ENCODE results near the gene CLSTN2. TPM values are rescaled to one million over a fixed set of nuclear protein-coding genes. Genes with fewer than 3 reads are reported as not detected.

Gene CLSTN2
- total RNA-seq, 1 donor from 2014 or later = 16.0 TPM

- Histone ChIP-seq H3K9me3 (no peaks in the 10 kb centered on the region), H3K27me3 (no peaks in the 10 kb centered on the region), H3K27ac (no peak overlapping the region), H3K4me3 (no peak overlapping the region), H3K4me1 (no peaks in the 10 kb centered on the region), H3K36me3 (no peaks in the 10 kb centered on the region)
- no peak for TF ChIP-seq POLR2A (IDR thresholded peaks at IDR 0.05)
- TF ChIP-seq CTCF (IDR thresholded peaks at IDR 0.05) = no peak
- no peak for TF ChIP-seq POLR2AphosphoS5 (IDR thresholded peaks at IDR 0.05; ENCODE audit: insufficient read depth in 1 of 2, low read depth in 1 of 2)
- intact Hi-C loops (cut with DNase I) = no loop called here
- DNase-seq (ENCODE audit: extremely low spot score in 2 of 2) = peak; percentile 55 to 60
Measured at GRCh38 chr3:139969386-139969785, 34.4 kb downstream of the CLSTN2 start.

- intact Hi-C loops (cut with DNase I) = no loop called here
- Histone ChIP-seq H3K27me3 (no peaks in the 10 kb centered on the region), H3K36me3 (no peaks in the 10 kb centered on the region), H3K4me1 (no peaks in the 10 kb centered on the region), H3K9me3 (no peaks in the 10 kb centered on the region), H3K4me3 (no peak overlapping the region), H3K27ac (no peak overlapping the region)
- TF ChIP-seq CTCF (IDR thresholded peaks at IDR 0.05) = no peak
- no peak for TF ChIP-seq POLR2A (IDR thresholded peaks at IDR 0.05)
- TF ChIP-seq POLR2AphosphoS5 (IDR thresholded peaks at IDR 0.05; ENCODE audit: insufficient read depth in 1 of 2, low read depth in 1 of 2) = no peak
- DNase-seq (ENCODE audit: extremely low spot score in 2 of 2) = peak; percentile 42 to 61
Measured at GRCh38 chr3:139970526-139970925, 35.5 kb downstream of the CLSTN2 start.

- Histone ChIP-seq H3K27me3 (no peaks in the 10 kb centered on the region), H3K9me3 (no peaks in the 10 kb centered on the region), H3K4me3 (no peak overlapping the region), H3K4me1 (no peaks in the 10 kb centered on the region), H3K36me3 (no peaks in the 10 kb centered on the region), H3K27ac (no peak overlapping the region)
- no peak for TF ChIP-seq POLR2A (IDR thresholded peaks at IDR 0.05)
- no peak for TF ChIP-seq POLR2AphosphoS5 (IDR thresholded peaks at IDR 0.05; ENCODE audit: insufficient read depth in 1 of 2, low read depth in 1 of 2)
- TF ChIP-seq CTCF (IDR thresholded peaks at IDR 0.05) = no peak
- peak; percentile 56 to 58 for DNase-seq (ENCODE audit: extremely low spot score in 2 of 2)
- intact Hi-C loops (cut with DNase I) = no loop called here
Measured at GRCh38 chr3:139974809-139975425, 39.9 kb downstream of the CLSTN2 start.

- peak; percentile 76 to 88 for DNase-seq (ENCODE audit: extremely low spot score in 2 of 2)
- TF ChIP-seq POLR2AphosphoS5 (IDR thresholded peaks at IDR 0.05; ENCODE audit: insufficient read depth in 1 of 2, low read depth in 1 of 2) (no peak), CTCF (IDR thresholded peaks at IDR 0.05) (no peak), POLR2A (IDR thresholded peaks at IDR 0.05) (no peak)
Measured at GRCh38 chr3:139975594-139976365, 40.8 kb downstream of the CLSTN2 start.

GRCh38 chr3:139978966-139979365 is 44.0 kb downstream of the CLSTN2 start:
- TF ChIP-seq POLR2AphosphoS5 (IDR thresholded peaks at IDR 0.05; ENCODE audit: insufficient read depth in 1 of 2, low read depth in 1 of 2) (no peak), CTCF (IDR thresholded peaks at IDR 0.05) (no peak), POLR2A (IDR thresholded peaks at IDR 0.05) (no peak)
- intact Hi-C loops (cut with DNase I) = no loop called here
- H3K9me3 ChIP-seq = no peaks in the 10 kb centered on the region

More at GRCh38 chr3:139975594-139976365, 40.8 kb downstream of the CLSTN2 start:
- Histone ChIP-seq H3K4me1 (no peaks in the 10 kb centered on the region), H3K9me3 (no peaks in the 10 kb centered on the region), H3K27me3 (no peaks in the 10 kb centered on the region), H3K36me3 (no peaks in the 10 kb centered on the region), H3K4me3 (no peak overlapping the region), H3K27ac (no peak overlapping the region)
- intact Hi-C loops (cut with DNase I) = no loop called here

More at GRCh38 chr3:139978966-139979365, 44.0 kb downstream of the CLSTN2 start:
- H3K27me3 ChIP-seq = no peaks in the 10 kb centered on the region
- H3K4me1 ChIP-seq = no peaks in the 10 kb centered on the region
- no peak overlapping the region for H3K27ac ChIP-seq
- H3K4me3 ChIP-seq = no peak overlapping the region
- DNase-seq (ENCODE audit: extremely low spot score in 2 of 2) = peak; percentile 34 to 49
- H3K36me3 ChIP-seq = no peaks in the 10 kb centered on the region

All from vagina (tissue), 2 donors.